Gastroesophageal sphincter (tissue), 4 donors: ENCODE measurements around the gene MRPS7. TPM values are rescaled to one million over a fixed set of nuclear protein-coding genes. Genes with fewer than 3 reads are reported as not detected.

Source experiments
- ATAC-seq: fragments of 150-250 bp; one replicate; pipeline ENCODE4 v1.9.1; 2016; ENCODE audit warnings: mild to moderate bottlenecking, moderate library complexity
- H3K27ac ChIP-seq, 4 donors: fragments of 200-600 bp; sonication (generic) in 3 of 4; 1 replicate in 3 of 4; 2 replicates in 1 of 4; pipeline ENCODE4 v1.5.1; 2016 to 2019
- H3K27me3 ChIP-seq: fragments of 200-600 bp; sonication (generic); one replicate; pipeline ENCODE4 v1.5.1; 2019
- H3K36me3 ChIP-seq, 2 donors: fragments of 200-600 bp; sonication (generic); one replicate each; pipeline ENCODE4 v1.5.1; 2019; ENCODE audit warnings: control low read depth in 1 of 2
- H3K4me1 ChIP-seq, 3 donors: fragments of 200-600 bp; sonication (generic); 1 replicate in 2 of 3; 2 replicates in 1 of 3; pipeline ENCODE4 v1.5.1; 2016 to 2019; ENCODE audit warnings: control low read depth in 2 of 3
- H3K4me3 ChIP-seq, 2 donors: fragments of 200-600 bp; sonication (generic); one replicate each; pipeline ENCODE4 v1.5.1; 2019; ENCODE audit warnings: mild to moderate bottlenecking in 1 of 2, moderate library complexity in 1 of 2
- H3K9me3 ChIP-seq, 3 donors: fragments of 200-600 bp; sonication (generic); one replicate each; pipeline ENCODE4 v1.5.1; 2017 to 2019; ENCODE audit warnings: control low read depth in 2 of 3
- EP300 ChIP-seq: sonication (generic); formaldehyde crosslinking; IDR thresholded peaks from one replicate; pipeline ENCODE4 v1.6.1; 2017; ENCODE audit warnings: antibody characterized with exemption, mild to moderate bottlenecking
- POLR2A ChIP-seq, 2 donors: fragments of 450-650 bp; IDR thresholded peaks; one replicate each; pipeline ENCODE4 v1.6.1; 2017; ENCODE audit warnings: antibody characterized with exemption in 2 of 2, mild to moderate bottlenecking in 2 of 2, moderate library complexity in 1 of 2
- POLR2AphosphoS5 ChIP-seq: sonication (generic); formaldehyde crosslinking; IDR thresholded peaks from one replicate; pipeline ENCODE4 v1.6.1; 2017; ENCODE audit warnings: antibody characterized with exemption
- WGBS, 2 donors: methylation state at CpG; one replicate each; pipeline ENCODE4 v1.1.5; 2018; ENCODE audit warnings: low coverage in 1 of 2; 5-methylcytosine and 5-hydroxymethylcytosine counted together
- total RNA-seq, 4 donors: library from RNA; depleted of rRNA; stranded (reverse); fragments of >200 nt; gene quantifications; one replicate each; pipeline ENCODE4 v1.1.0, GENCODE V29; 2016
- TF ChIP-seq, protein P1 (sequence below), 4 experiments: fragments of 200-600 bp in 2 of 4; fragments of 450-650 bp in 2 of 4; sonication (generic) in 1 of 4; IDR thresholded peaks; one replicate each; pipeline ENCODE4 v1.5.1; 2017 to 2019; ENCODE audit warnings: antibody characterized with exemption in 4 of 4, mild to moderate bottlenecking in 2 of 4, moderate library complexity in 2 of 4

Gene MRPS7
- total RNA-seq, 4 donors from 2014 or later, result 35.0 to 46.4 (median 38.3) TPM

DNA sequence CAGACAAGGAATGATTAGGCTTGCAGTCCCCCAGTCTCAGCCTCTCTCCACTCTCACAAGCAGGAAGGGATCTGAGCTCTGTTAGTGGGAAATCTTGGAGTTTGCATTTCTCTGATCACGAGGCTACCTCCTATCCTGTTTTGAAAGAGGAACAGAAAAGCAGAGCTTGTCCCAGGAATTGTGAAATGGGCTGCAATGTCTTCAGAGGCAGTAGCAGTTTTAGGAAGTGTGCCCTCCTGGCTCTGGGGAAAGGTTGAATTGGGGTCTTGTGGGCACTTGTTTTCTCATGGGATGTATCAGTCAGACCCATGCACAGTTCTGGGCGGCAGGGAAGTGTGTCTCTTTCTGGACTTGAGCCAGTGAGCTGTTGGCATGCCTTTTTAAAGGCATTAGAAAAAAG, 33.4 kb upstream of the MRPS7 start:
- Histone ChIP-seq H3K9me3 (no peaks in the 10 kb centered on the region), H3K27me3 (no peaks in the 10 kb centered on the region), H3K27ac (peak overlapping the region in 3 of 4 donors; percentile 37 to 55 (median 46)), H3K36me3 (peaks cover 0 to 98% of the 10 kb centered on the region in 2 donors), H3K4me3 (no peak overlapping the region), H3K4me1 (peaks cover 0 to 16% (median 0%) of the 10 kb centered on the region in 3 donors)
- 45 to 50% methylated on average over 1 to 2 of the region's 2 CpGs for WGBS, 2 donors
- TF ChIP-seq EP300, result no peak
- TF ChIP-seq POLR2A (IDR thresholded peaks at IDR 0.05), result no peak
- TF ChIP-seq POLR2AphosphoS5, result peak; percentile 25
- TF ChIP-seq, protein P1, sequence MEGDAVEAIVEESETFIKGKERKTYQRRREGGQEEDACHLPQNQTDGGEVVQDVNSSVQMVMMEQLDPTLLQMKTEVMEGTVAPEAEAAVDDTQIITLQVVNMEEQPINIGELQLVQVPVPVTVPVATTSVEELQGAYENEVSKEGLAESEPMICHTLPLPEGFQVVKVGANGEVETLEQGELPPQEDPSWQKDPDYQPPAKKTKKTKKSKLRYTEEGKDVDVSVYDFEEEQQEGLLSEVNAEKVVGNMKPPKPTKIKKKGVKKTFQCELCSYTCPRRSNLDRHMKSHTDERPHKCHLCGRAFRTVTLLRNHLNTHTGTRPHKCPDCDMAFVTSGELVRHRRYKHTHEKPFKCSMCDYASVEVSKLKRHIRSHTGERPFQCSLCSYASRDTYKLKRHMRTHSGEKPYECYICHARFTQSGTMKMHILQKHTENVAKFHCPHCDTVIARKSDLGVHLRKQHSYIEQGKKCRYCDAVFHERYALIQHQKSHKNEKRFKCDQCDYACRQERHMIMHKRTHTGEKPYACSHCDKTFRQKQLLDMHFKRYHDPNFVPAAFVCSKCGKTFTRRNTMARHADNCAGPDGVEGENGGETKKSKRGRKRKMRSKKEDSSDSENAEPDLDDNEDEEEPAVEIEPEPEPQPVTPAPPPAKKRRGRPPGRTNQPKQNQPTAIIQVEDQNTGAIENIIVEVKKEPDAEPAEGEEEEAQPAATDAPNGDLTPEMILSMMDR (IDR thresholded peaks at IDR 0.05), result no peak
- ATAC-seq, result peak; percentile 66

DNA sequence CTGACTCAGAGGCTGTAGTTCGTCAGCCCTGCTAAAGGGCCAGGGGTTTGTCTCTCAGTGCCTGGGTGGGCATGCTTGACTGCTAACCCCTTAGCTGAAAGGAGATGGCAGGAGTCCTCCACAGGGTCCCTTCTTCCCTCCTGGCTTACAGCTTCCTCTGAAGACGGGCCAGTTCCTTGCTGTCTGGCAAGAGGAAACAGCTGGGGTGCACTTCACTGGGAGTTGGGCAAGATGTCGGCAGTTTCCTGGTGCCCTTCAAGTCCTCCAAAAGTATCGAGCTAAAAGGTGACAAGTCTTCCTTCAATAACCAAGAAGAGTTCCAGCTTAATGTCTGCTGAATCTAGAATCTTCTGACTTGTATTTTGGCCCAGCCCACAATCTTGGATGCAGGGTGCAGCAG, 32.8 kb upstream of the MRPS7 start:
- TF ChIP-seq, protein P1 (IDR thresholded peaks at IDR 0.05), result no peak
- TF ChIP-seq POLR2A (IDR thresholded peaks at IDR 0.05) (no peak), POLR2AphosphoS5 (no peak), EP300 (no peak)
- ATAC-seq, result peak; percentile 58
- WGBS, 2 donors, result 67% methylated on average over 1 of the region's 4 CpGs; no CpG with 5 or more reads in 1 of the 2 donors
- no peaks in the 10 kb centered on the region for H3K27me3 ChIP-seq
- peaks cover 0 to 98% of the 10 kb centered on the region in 2 donors for H3K36me3 ChIP-seq
- H3K9me3 ChIP-seq, result no peaks in the 10 kb centered on the region
- peaks cover 0 to 16% (median 0%) of the 10 kb centered on the region in 3 donors for H3K4me1 ChIP-seq
- H3K27ac ChIP-seq, result peak overlapping the region in 3 of 4 donors; percentile 37 to 55 (median 46)
- H3K4me3 ChIP-seq, result no peak overlapping the region

DNA sequence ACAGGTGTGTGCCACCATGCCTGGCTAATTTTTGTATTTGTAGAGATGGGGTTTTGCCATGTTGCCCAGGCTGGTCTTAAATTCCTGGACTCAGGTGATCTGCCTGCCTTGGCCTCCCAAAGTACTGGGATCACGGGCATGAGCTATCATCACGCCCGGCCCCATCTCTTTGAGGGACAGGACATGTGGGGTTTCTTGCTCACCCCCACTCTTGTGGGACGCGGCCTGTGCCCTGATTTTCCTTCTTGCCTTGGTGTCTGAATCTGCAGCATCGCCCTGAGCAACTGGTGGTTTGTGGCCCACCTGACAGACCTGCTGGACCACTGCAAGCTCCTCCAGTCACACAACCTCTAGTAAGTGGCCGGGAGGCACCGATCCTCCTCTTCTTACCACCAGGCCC, 30.6 kb upstream of the MRPS7 start:
- Histone ChIP-seq H3K27ac (no peak overlapping the region), H3K27me3 (no peaks in the 10 kb centered on the region), H3K9me3 (no peaks in the 10 kb centered on the region), H3K4me1 (peaks cover 0 to 16% (median 0%) of the 10 kb centered on the region in 3 donors), H3K4me3 (no peak overlapping the region), H3K36me3 (peaks cover 0 to 98% of the 10 kb centered on the region in 2 donors)
- TF ChIP-seq POLR2AphosphoS5 (no peak), EP300 (no peak), POLR2A (IDR thresholded peaks at IDR 0.05) (no peak)
- TF ChIP-seq, protein P1 (IDR thresholded peaks at IDR 0.05), result no peak
- 91% methylated on average over 4 of the region's 8 CpGs; no CpG with 5 or more reads in 1 of the 2 donors for WGBS, 2 donors
- ATAC-seq, result no peak

DNA sequence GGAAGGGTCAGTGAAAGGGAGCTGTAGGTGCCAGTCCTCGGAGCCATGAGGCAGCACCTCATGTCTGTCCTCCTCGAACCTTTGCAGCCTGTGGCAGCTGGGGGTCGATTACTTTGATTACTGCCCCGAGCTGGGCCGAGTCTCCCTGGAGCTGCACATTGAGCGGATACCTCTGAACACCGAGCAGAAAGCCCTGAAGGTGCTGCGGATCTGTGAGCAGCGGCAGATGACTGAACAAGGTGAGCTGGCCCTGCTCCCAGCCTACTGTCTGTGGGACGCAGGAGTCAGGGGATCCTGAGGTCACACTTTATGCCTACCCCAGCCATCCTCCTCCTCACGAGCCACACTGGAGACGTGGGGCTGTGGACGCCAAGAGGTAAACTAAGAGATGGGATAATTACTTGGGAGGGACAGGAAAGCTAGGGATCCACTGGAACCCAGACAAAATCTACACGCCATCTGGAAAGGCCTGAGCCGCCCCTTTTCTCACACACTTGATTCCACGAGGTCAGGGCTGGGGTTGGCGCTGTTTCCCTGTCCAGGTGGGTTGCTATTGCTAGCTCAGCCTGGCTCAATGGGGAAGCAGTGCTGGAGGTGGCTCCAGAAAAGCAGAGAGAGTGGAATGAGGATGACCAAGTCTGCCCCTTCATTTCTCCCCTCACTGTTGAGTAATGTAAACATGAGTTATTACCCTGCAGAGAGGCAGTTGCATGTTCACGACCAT, 29.8 kb upstream of the MRPS7 start:
- no peaks in the 10 kb centered on the region for H3K9me3 ChIP-seq
- no peaks in the 10 kb centered on the region for H3K27me3 ChIP-seq
- peaks cover 0 to 10% (median 0%) of the 10 kb centered on the region in 3 donors for H3K4me1 ChIP-seq
- TF ChIP-seq POLR2A (IDR thresholded peaks at IDR 0.05) (no peak), EP300 (no peak)
- H3K4me3 ChIP-seq, result no peak overlapping the region
- no peak overlapping the region for H3K27ac ChIP-seq
- ATAC-seq, result no peak
- 40 to 100% methylated on average over 1 to 3 of the region's 18 CpGs for WGBS, 2 donors
- peaks cover 0 to 98% of the 10 kb centered on the region in 2 donors for H3K36me3 ChIP-seq

DNA sequence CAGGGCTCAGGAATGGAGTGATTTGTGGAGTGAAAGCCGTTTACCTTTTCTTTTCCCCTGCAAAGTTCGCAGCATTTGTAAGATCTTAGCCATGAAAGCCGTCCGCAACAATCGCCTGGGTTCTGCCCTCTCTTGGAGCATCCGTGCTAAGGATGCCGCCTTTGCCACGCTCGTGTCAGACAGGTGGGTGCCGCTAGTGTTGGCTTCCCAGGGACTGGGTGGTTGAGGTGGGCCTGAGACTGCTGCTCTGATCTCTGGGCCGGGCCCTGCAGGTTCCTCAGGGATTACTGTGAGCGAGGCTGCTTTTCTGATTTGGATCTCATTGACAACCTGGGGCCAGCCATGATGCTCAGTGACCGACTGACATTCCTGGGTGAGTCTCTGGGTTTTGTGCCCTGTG, 28.9 kb upstream of the MRPS7 start:
- no peak overlapping the region for H3K27ac ChIP-seq
- H3K9me3 ChIP-seq, result no peaks in the 10 kb centered on the region
- no peaks in the 10 kb centered on the region for H3K27me3 ChIP-seq
- no peak overlapping the region for H3K4me3 ChIP-seq
- peaks cover 0 to 100% of the 10 kb centered on the region in 2 donors for H3K36me3 ChIP-seq
- WGBS, 2 donors, result no CpG with 5 or more reads among the region's 13 CpGs
- no peak for ATAC-seq
- TF ChIP-seq EP300, result no peak
- TF ChIP-seq, protein P1 (IDR thresholded peaks at IDR 0.05), result no peak
- H3K4me1 ChIP-seq, result peaks cover 0 to 9% (median 0%) of the 10 kb centered on the region in 3 donors
